Subcutaneous abdominal adipose tissue (tissue), 5 donors: ENCODE measurements around the gene SH3YL1.

Source experiments
- H3K27ac ChIP-seq: one replicate; pipeline ENCODE4 v1.7.0; 2013; ENCODE audit warnings: low read depth, mild to moderate bottlenecking, inconsistent platforms, low read length, moderate library complexity
- H3K27me3 ChIP-seq, 5 donors: one replicate each; pipeline ENCODE4 v1.7.0; 2013; ENCODE audit warnings: low read length in 5 of 5, inconsistent platforms in 1 of 5; ENCODE audit not compliant: control insufficient read depth in 5 of 5, insufficient read depth in 4 of 5
- H3K36me3 ChIP-seq, 5 donors: one replicate each; pipeline ENCODE4 v1.7.0; 2013; ENCODE audit warnings: low read length in 5 of 5; ENCODE audit not compliant: control insufficient read depth in 5 of 5, insufficient read depth in 5 of 5
- H3K4me1 ChIP-seq, 5 donors: one replicate each; pipeline ENCODE4 v1.7.0; 2013; ENCODE audit warnings: low read length in 5 of 5, mild to moderate bottlenecking in 3 of 5, moderate library complexity in 1 of 5; ENCODE audit not compliant: control insufficient read depth in 5 of 5, insufficient read depth in 5 of 5
- H3K4me3 ChIP-seq, 5 donors: one replicate each; pipeline ENCODE4 v1.7.0; 2013; ENCODE audit warnings: low read length in 5 of 5, low read depth in 1 of 5
- H3K9ac ChIP-seq, 5 donors: one replicate each; pipeline ENCODE4 v1.7.0; 2013; ENCODE audit warnings: low read length in 5 of 5, mild to moderate bottlenecking in 4 of 5, moderate library complexity in 3 of 5
- H3K9me3 ChIP-seq, 5 donors: one replicate each; pipeline ENCODE4 v1.7.0; 2013; ENCODE audit warnings: low read length in 5 of 5; ENCODE audit not compliant: control insufficient read depth in 5 of 5
- donor health status: healthy.
- donor health status: healthy.
- donor health status: healthy.
- donor health status: healthy.
- donor health status: healthy.

The SH3YL1 gene

GRCh38 chr2:288758-289361, 25.0 kb upstream of the SH3YL1 start:
- no peak overlapping the region for H3K27ac ChIP-seq
- H3K9me3 ChIP-seq, result no peaks in the 10 kb centered on the region
- peak overlapping the region in 4 of 5 donors; percentile 56 to 77 (median 70) for H3K4me3 ChIP-seq
- H3K9ac ChIP-seq, result no peak overlapping the region
- no peaks in the 10 kb centered on the region for H3K36me3 ChIP-seq
- H3K27me3 ChIP-seq, result peaks cover 0 to 16% (median 10%) of the 10 kb centered on the region in 5 donors
- H3K4me1 ChIP-seq, result peaks cover 0 to 35% (median 27%) of the 10 kb centered on the region in 5 donors

- Histone ChIP-seq H3K4me1 (peaks cover 0 to 35% (median 27%) of the 10 kb centered on the region in 5 donors), H3K36me3 (peaks cover 0 to 3% (median 0%) of the 10 kb centered on the region in 5 donors), H3K27me3 (peaks cover 0 to 16% (median 10%) of the 10 kb centered on the region in 5 donors), H3K9ac (no peak within 1 kb of the TSS), H3K9me3 (no peaks in the 10 kb centered on the region), H3K27ac (no peak within 1 kb of the TSS), H3K4me3 (peak within 1 kb of the TSS in 4 of 5 donors; percentile 22 to 57 (median 39))
Observed at GRCh38 chr2:287911-288757, 24.3 kb upstream of the SH3YL1 start, which contains the start of gene ALKAL2. Gene ALKAL2, minus strand, starts transcription at chr2:288091. Its CDS starts 256 bp downstream, at chr2:287835.

- Histone ChIP-seq H3K9ac (no peak overlapping the region), H3K4me3 (peak overlapping the region in 3 of 5 donors; percentile 20 to 50 (median 22)), H3K4me1 (peaks cover 0 to 35% (median 27%) of the 10 kb centered on the region in 5 donors), H3K36me3 (peaks cover 0 to 7% (median 0%) of the 10 kb centered on the region in 5 donors), H3K9me3 (no peaks in the 10 kb centered on the region), H3K27ac (no peak overlapping the region), H3K27me3 (peaks cover 0 to 16% (median 9%) of the 10 kb centered on the region in 5 donors)
Observed at GRCh38 chr2:287471-287885, 23.6 kb upstream of the SH3YL1 start.

GRCh38 chr2:286774-287392, 23.1 kb upstream of the SH3YL1 start:
- H3K9ac ChIP-seq, result no peak overlapping the region

GRCh38 chr2:286035-286434, 22.2 kb upstream of the SH3YL1 start:
- no peaks in the 10 kb centered on the region for H3K9me3 ChIP-seq
- H3K36me3 ChIP-seq, result peaks cover 0 to 21% (median 12%) of the 10 kb centered on the region in 5 donors
- no peak overlapping the region for H3K9ac ChIP-seq
- peaks cover 0 to 14% (median 9%) of the 10 kb centered on the region in 5 donors for H3K27me3 ChIP-seq
- H3K4me1 ChIP-seq, result peaks cover 0 to 35% (median 27%) of the 10 kb centered on the region in 5 donors
- no peak overlapping the region for H3K27ac ChIP-seq
- no peak overlapping the region for H3K4me3 ChIP-seq

More at GRCh38 chr2:286774-287392, 23.1 kb upstream of the SH3YL1 start:
- Histone ChIP-seq H3K27ac (no peak overlapping the region), H3K36me3 (peaks cover 0 to 13% (median 5%) of the 10 kb centered on the region in 5 donors), H3K9me3 (no peaks in the 10 kb centered on the region), H3K27me3 (peaks cover 0 to 14% (median 9%) of the 10 kb centered on the region in 5 donors), H3K4me3 (peak overlapping the region in 1 of 5 donors; percentile 50), H3K4me1 (peaks cover 0 to 35% (median 27%) of the 10 kb centered on the region in 5 donors)

- H3K27ac ChIP-seq, result no peak overlapping the region
- H3K4me1 ChIP-seq, result peaks cover 0 to 35% (median 27%) of the 10 kb centered on the region in 5 donors
- H3K4me3 ChIP-seq, result no peak overlapping the region
- no peaks in the 10 kb centered on the region for H3K9me3 ChIP-seq
- H3K27me3 ChIP-seq, result peaks cover 0 to 14% (median 9%) of the 10 kb centered on the region in 5 donors
- no peak overlapping the region for H3K9ac ChIP-seq
- H3K36me3 ChIP-seq, result peaks cover under 1 to 26% (median 17%) of the 10 kb centered on the region in 5 donors
Observed at GRCh38 chr2:285531-285930, 21.7 kb upstream of the SH3YL1 start.

- H3K27me3 ChIP-seq, result peaks cover 0 to 14% (median 9%) of the 10 kb centered on the region in 5 donors
- H3K9me3 ChIP-seq, result no peaks in the 10 kb centered on the region
- H3K4me3 ChIP-seq, result no peak overlapping the region
- H3K9ac ChIP-seq, result no peak overlapping the region
- peaks cover 0 to 33% (median 26%) of the 10 kb centered on the region in 5 donors for H3K4me1 ChIP-seq
- peaks cover 6 to 32% (median 21%) of the 10 kb centered on the region in 5 donors for H3K36me3 ChIP-seq
- no peak overlapping the region for H3K27ac ChIP-seq
Observed at GRCh38 chr2:284896-285492, 21.2 kb upstream of the SH3YL1 start.

- H3K4me1 ChIP-seq, result peaks cover 0 to 25% (median 18%) of the 10 kb centered on the region in 5 donors
- H3K27me3 ChIP-seq, result peaks cover 0 to 9% (median 5%) of the 10 kb centered on the region in 5 donors
- H3K9me3 ChIP-seq, result no peaks in the 10 kb centered on the region
- no peak overlapping the region for H3K9ac ChIP-seq
- no peak overlapping the region for H3K27ac ChIP-seq
- H3K4me3 ChIP-seq, result no peak overlapping the region
- H3K36me3 ChIP-seq, result peaks cover 9 to 38% (median 25%) of the 10 kb centered on the region in 5 donors
Observed at GRCh38 chr2:283996-284794, 20.4 kb upstream of the SH3YL1 start.
